ENCODE data around the gene ERC1. TPM values are rescaled to one million over a fixed set of nuclear protein-coding genes. Genes with fewer than 3 reads are reported as not detected.

The ERC1 gene
- total and polyA plus RNA-seq, 9 of the 15 experiments (the other 6 are each of a cell fraction or from before 2014, with no cell fraction given), result 0.74 to 11.8 (median 4.8) TPM

GRCh38 chr12:1439687-1440086 is 448.7 kb downstream of the ERC1 start (continued):
- TF ChIP-seq, protein P1, sequence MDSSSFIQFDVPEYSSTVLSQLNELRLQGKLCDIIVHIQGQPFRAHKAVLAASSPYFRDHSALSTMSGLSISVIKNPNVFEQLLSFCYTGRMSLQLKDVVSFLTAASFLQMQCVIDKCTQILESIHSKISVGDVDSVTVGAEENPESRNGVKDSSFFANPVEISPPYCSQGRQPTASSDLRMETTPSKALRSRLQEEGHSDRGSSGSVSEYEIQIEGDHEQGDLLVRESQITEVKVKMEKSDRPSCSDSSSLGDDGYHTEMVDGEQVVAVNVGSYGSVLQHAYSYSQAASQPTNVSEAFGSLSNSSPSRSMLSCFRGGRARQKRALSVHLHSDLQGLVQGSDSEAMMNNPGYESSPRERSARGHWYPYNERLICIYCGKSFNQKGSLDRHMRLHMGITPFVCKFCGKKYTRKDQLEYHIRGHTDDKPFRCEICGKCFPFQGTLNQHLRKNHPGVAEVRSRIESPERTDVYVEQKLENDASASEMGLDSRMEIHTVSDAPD (CRISPR knock-in tag; IDR thresholded peaks at IDR 0.05), result no peak
- TF ChIP-seq ZNF253 (CRISPR knock-in tag; conservative IDR thresholded peaks at IDR 0.05), result no peak
- no peak for TF ChIP-seq DIDO1 (tag; IDR thresholded peaks at IDR 0.05; ENCODE audit: low read depth)
- TF ChIP-seq GABPB2 (CRISPR knock-in tag; conservative IDR thresholded peaks at IDR 0.05), result no peak
- TF ChIP-seq, protein P2, sequence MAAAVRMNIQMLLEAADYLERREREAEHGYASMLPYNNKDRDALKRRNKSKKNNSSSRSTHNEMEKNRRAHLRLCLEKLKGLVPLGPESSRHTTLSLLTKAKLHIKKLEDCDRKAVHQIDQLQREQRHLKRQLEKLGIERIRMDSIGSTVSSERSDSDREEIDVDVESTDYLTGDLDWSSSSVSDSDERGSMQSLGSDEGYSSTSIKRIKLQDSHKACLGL (CRISPR knock-in tag; IDR thresholded peaks at IDR 0.05; ENCODE audit: borderline replicate concordance, poor library complexity, severe bottlenecking), result no peak
- peak in 1 of 2 experiments; percentile 53; a peak in 2 of 4 replicates for TF ChIP-seq RCOR1 (IDR thresholded peaks at IDR 0.05; ENCODE audit: borderline replicate concordance in 1 of 2, low read depth in 2 of 2, low read length in 2 of 2)
- TF ChIP-seq NR2F6 (CRISPR knock-in tag; IDR thresholded peaks at IDR 0.05), result no peak
- TF ChIP-seq RB1 (IDR thresholded peaks at IDR 0.05; ENCODE audit: low read depth), result no peak
- TF ChIP-seq CBFA2T2 (conservative IDR thresholded peaks at IDR 0.05), result peak; percentile 80
- no peak for TF ChIP-seq CGGBP1 (CRISPR knock-in tag; IDR thresholded peaks at IDR 0.05)
- no peak for TF ChIP-seq NELFE (IDR thresholded peaks at IDR 0.05; ENCODE audit: insufficient read depth, insufficient read length)
- no peak for TF ChIP-seq ZZZ3 (IDR thresholded peaks at IDR 0.05)
- TF ChIP-seq, protein P3, sequence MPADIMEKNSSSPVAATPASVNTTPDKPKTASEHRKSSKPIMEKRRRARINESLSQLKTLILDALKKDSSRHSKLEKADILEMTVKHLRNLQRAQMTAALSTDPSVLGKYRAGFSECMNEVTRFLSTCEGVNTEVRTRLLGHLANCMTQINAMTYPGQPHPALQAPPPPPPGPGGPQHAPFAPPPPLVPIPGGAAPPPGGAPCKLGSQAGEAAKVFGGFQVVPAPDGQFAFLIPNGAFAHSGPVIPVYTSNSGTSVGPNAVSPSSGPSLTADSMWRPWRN (IDR thresholded peaks at IDR 0.05; ENCODE audit: low read depth), result no peak; the same call in 1 of the 2 replicates
- no peak for TF ChIP-seq FOXK2 (conservative IDR thresholded peaks at IDR 0.05 in 1 of 2, IDR thresholded peaks at IDR 0.05 in 1 of 2; ENCODE audit: low read depth in 2 of 2)
- TF ChIP-seq, protein P4, sequence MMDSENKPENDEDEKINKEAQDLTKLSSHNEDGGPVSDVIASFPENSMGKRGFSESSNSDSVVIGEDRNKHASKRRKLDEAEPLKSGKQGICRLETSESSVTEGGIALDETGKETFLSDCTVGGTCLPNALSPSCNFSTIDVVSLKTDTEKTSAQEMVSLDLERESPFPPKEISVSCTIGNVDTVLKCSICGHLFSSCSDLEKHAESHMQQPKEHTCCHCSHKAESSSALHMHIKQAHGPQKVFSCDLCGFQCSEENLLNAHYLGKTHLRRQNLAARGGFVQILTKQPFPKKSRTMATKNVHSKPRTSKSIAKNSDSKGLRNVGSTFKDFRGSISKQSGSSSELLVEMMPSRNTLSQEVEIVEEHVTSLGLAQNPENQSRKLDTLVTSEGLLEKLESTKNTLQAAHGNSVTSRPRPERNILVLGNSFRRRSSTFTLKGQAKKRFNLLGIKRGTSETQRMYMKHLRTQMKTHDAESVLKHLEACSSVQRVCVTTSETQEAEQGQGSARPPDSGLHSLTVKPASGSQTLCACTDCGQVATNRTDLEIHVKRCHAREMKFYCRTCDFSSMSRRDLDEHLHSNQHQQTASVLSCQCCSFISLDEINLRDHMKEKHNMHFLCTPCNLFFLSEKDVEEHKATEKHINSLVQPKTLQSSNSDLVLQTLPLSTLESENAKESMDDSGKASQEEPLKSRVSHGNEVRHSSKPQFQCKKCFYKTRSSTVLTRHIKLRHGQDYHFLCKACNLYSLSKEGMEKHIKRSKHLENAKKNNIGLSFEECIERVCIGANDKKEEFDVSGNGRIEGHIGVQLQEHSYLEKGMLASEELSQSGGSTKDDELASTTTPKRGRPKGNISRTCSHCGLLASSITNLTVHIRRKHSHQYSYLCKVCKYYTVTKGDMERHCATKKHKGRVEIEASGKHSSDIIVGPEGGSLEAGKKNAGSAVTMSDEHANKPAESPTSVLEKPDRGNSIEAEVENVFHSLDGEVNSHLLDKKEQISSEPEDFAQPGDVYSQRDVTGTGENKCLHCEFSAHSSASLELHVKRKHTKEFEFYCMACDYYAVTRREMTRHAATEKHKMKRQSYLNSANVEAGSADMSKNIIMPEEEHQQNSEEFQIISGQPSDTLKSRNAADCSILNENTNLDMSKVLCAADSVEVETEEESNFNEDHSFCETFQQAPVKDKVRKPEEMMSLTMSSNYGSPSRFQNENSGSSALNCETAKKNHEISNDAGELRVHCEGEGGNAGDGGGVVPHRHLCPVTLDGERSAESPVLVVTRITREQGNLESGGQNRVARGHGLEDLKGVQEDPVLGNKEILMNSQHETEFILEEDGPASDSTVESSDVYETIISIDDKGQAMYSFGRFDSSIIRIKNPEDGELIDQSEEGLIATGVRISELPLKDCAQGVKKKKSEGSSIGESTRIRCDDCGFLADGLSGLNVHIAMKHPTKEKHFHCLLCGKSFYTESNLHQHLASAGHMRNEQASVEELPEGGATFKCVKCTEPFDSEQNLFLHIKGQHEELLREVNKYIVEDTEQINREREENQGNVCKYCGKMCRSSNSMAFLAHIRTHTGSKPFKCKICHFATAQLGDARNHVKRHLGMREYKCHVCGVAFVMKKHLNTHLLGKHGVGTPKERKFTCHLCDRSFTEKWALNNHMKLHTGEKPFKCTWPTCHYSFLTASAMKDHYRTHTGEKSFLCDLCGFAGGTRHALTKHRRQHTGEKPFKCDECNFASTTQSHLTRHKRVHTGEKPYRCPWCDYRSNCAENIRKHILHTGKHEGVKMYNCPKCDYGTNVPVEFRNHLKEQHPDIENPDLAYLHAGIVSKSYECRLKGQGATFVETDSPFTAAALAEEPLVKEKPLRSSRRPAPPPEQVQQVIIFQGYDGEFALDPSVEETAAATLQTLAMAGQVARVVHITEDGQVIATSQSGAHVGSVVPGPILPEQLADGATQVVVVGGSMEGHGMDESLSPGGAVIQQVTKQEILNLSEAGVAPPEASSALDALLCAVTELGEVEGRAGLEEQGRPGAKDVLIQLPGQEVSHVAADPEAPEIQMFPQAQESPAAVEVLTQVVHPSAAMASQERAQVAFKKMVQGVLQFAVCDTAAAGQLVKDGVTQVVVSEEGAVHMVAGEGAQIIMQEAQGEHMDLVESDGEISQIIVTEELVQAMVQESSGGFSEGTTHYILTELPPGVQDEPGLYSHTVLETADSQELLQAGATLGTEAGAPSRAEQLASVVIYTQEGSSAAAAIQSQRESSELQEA (IDR thresholded peaks at IDR 0.05; ENCODE audit: low read depth), result peak; percentile 19; the same call in 1 of the 2 replicates
- TF ChIP-seq WHSC1 (IDR thresholded peaks at IDR 0.05; ENCODE audit: low read length), result no peak
- no peak for TF ChIP-seq ZFX (CRISPR knock-in tag; IDR thresholded peaks at IDR 0.05)

All from K562 (cell line).